OCI-LY3 (cell line): ENCODE data around the gene MTOR.

ENCODE experiments used
- H2AFZ ChIP-seq: fragments of 200-600, 300-600 bp; shearing (Covaris generic); 2 replicates; pipeline ENCODE4 v1.6.0; 2014; ENCODE audit warnings: antibody characterized with exemption, low read depth, low read length
- H3K27ac ChIP-seq: fragments of 200-600, 300-600 bp; sonication (generic); 2 replicates; pipeline ENCODE4 v1.5.1; 2014; ENCODE audit warnings: mild to moderate bottlenecking, low read length, moderate library complexity, mixed read lengths
- H3K27me3 ChIP-seq: fragments of 200-600, 300-600 bp; sonication (generic); 2 replicates; pipeline ENCODE4 v1.6.1; 2014; ENCODE audit warnings: low read depth, low read length, mixed read lengths
- H3K36me3 ChIP-seq: fragments of 200-600, 300-600 bp; sonication (generic); replicated peaks from 2 replicates; pipeline ENCODE3; 2014; ENCODE audit warnings: low read depth, low read length, mixed read lengths
- H3K4me1 ChIP-seq: fragments of 300-600, 200-600 bp; sonication (generic); 2 replicates; pipeline ENCODE4 v1.6.1; 2014; ENCODE audit warnings: low read length, mixed read lengths
- H3K4me2 ChIP-seq: fragments of 200-600, 300-600 bp; sonication (generic); 2 replicates; pipeline ENCODE4 v1.6.1; 2014; ENCODE audit warnings: low read length, mixed read lengths
- H3K4me3 ChIP-seq: fragments of 300-600, 200-600 bp; sonication (generic); 2 replicates; pipeline ENCODE4 v1.5.1; 2014; ENCODE audit warnings: antibody characterized with exemption, mild to moderate bottlenecking, low read length, moderate library complexity
- H3K79me2 ChIP-seq: fragments of 300-600, 200-600 bp; shearing (Covaris generic); 2 replicates; pipeline ENCODE4 v1.6.1; 2014; ENCODE audit warnings: mild to moderate bottlenecking, low read length, mixed read lengths
- H3K9ac ChIP-seq: fragments of 300-600, 200-600 bp; shearing (Covaris generic); 2 replicates; pipeline ENCODE4 v1.6.0; 2014; ENCODE audit warnings: mild to moderate bottlenecking, low read length, moderate library complexity
- H3K9me3 ChIP-seq: fragments of 200-600, 300-600 bp; shearing (Covaris generic); 2 replicates; pipeline ENCODE4 v1.6.1; 2014; ENCODE audit warnings: low read length, mixed read lengths; ENCODE audit not compliant: insufficient read depth
- H4K20me1 ChIP-seq: fragments of 200-600, 300-600 bp; sonication (generic); 2 replicates; pipeline ENCODE4 v1.6.1; 2016; ENCODE audit warnings: low read length, mixed read lengths; ENCODE audit not compliant: insufficient read depth
- CTCF ChIP-seq: fragments of 200-600, 300-600 bp; sonication (generic); IDR thresholded peaks from 2 replicates; pipeline ENCODE4 v1.5.1; 2014; ENCODE audit warnings: antibody characterized with exemption, low read length, low read depth
- EZH2phosphoT487 ChIP-seq: fragments of 200-600 bp; shearing (Covaris generic); IDR thresholded peaks from 2 replicates; pipeline ENCODE4 v1.6.1; 2018; ENCODE audit warnings: antibody characterized with exemption, mixed run types, low read depth

MTOR gene

GRCh38 chr1:11216074-11216473 is 46.3 kb downstream of the MTOR start:
- Histone ChIP-seq H3K9ac (no peak overlapping the region), H4K20me1 (no peaks in the 10 kb centered on the region), H2AFZ (no peak overlapping the region), H3K79me2 (no peaks in the 10 kb centered on the region), H3K9me3 (no peaks in the 10 kb centered on the region), H3K36me3 (peaks cover 10% of the 10 kb centered on the region), H3K27me3 (no peaks in the 10 kb centered on the region), H3K4me2 (no peak overlapping the region), H3K27ac (no peak overlapping the region), H3K4me1 (no peaks in the 10 kb centered on the region), H3K4me3 (no peak overlapping the region)
- no peak for TF ChIP-seq EZH2phosphoT487
- TF ChIP-seq CTCF: no peak

GRCh38 chr1:11215381-11216005 is 46.9 kb downstream of the MTOR start:
- H3K4me3 ChIP-seq: no peak overlapping the region
- no peaks in the 10 kb centered on the region for H3K9me3 ChIP-seq
- H3K36me3 ChIP-seq: peaks cover 10% of the 10 kb centered on the region
- H2AFZ ChIP-seq: no peak overlapping the region
- H3K9ac ChIP-seq: no peak overlapping the region
- TF ChIP-seq CTCF (no peak), EZH2phosphoT487 (no peak)
- H3K4me2 ChIP-seq: no peak overlapping the region
- no peaks in the 10 kb centered on the region for H3K4me1 ChIP-seq
- H3K79me2 ChIP-seq: no peaks in the 10 kb centered on the region
- no peaks in the 10 kb centered on the region for H4K20me1 ChIP-seq
- H3K27ac ChIP-seq: no peak overlapping the region
- no peaks in the 10 kb centered on the region for H3K27me3 ChIP-seq

GRCh38 chr1:11214698-11215380 is 47.5 kb downstream of the MTOR start:
- H3K9ac ChIP-seq: no peak overlapping the region
- no peaks in the 10 kb centered on the region for H3K79me2 ChIP-seq
- no peak overlapping the region for H3K4me3 ChIP-seq
- H3K9me3 ChIP-seq: no peaks in the 10 kb centered on the region
- TF ChIP-seq CTCF (no peak), EZH2phosphoT487 (no peak)
- H3K36me3 ChIP-seq: peaks cover 10% of the 10 kb centered on the region
- no peak overlapping the region for H3K27ac ChIP-seq
- no peaks in the 10 kb centered on the region for H3K27me3 ChIP-seq
- H3K4me2 ChIP-seq: no peak overlapping the region
- H4K20me1 ChIP-seq: no peaks in the 10 kb centered on the region
- no peak overlapping the region for H2AFZ ChIP-seq
- no peaks in the 10 kb centered on the region for H3K4me1 ChIP-seq

- Histone ChIP-seq H2AFZ (no peak overlapping the region), H3K9me3 (no peaks in the 10 kb centered on the region), H3K4me3 (no peak overlapping the region), H3K27me3 (no peaks in the 10 kb centered on the region), H4K20me1 (no peaks in the 10 kb centered on the region), H3K4me2 (no peak overlapping the region), H3K36me3 (peaks cover 19% of the 10 kb centered on the region), H3K9ac (no peak overlapping the region), H3K4me1 (no peaks in the 10 kb centered on the region), H3K27ac (no peak overlapping the region), H3K79me2 (no peaks in the 10 kb centered on the region)
- TF ChIP-seq CTCF: no peak
- no peak for TF ChIP-seq EZH2phosphoT487
Measured at GRCh38 chr1:11211925-11212587, 50.3 kb downstream of the MTOR start.
